Epithelial cell of esophagus (primary cell): ENCODE results near the gene UGT8.
A peak's percentile ranks its signal among the peaks of the same experiment; 100 is the strongest.

ENCODE experiments used
- DNase-seq: peaks from one replicate; pipeline ENCODE4 v3.0.0; 2010; ENCODE audit warnings: low read depth
- H3K4me3 ChIP-seq: 2 replicates; pipeline ENCODE4 v1.5.1; 2011; ENCODE audit warnings: mild to moderate bottlenecking, low read length, control low read depth
- CTCF ChIP-seq: IDR thresholded peaks from 2 replicates; pipeline ENCODE4 v1.5.1; 2011; ENCODE audit warnings: low read depth, mild to moderate bottlenecking, low read length, control low read depth, inconsistent platforms; ENCODE audit not compliant: insufficient read depth; ENCODE audit errors: missing control alignments

UGT8 gene

GRCh38 chr4:114684462-114684861 lies 85.9 kb downstream of the UGT8 start:
- TF ChIP-seq CTCF: no peak
- DNase-seq: no peak
- H3K4me3 ChIP-seq: no peak overlapping the region

GRCh38 chr4:114688059-114688458 lies 89.5 kb downstream of the UGT8 start:
- no peak for DNase-seq
- no peak overlapping the region for H3K4me3 ChIP-seq
- no peak for TF ChIP-seq CTCF

- no peak overlapping the region for H3K4me3 ChIP-seq
- TF ChIP-seq CTCF: no peak
- DNase-seq: no peak
Observed at GRCh38 chr4:114690571-114690970, 92.0 kb downstream of the UGT8 start.

GRCh38 chr4:114691865-114692264 lies 93.3 kb downstream of the UGT8 start:
- TF ChIP-seq CTCF: no peak
- DNase-seq: no peak
- H3K4me3 ChIP-seq: no peak overlapping the region

GRCh38 chr4:114692958-114693357 lies 94.4 kb downstream of the UGT8 start:
- DNase-seq: no peak
- H3K4me3 ChIP-seq: no peak overlapping the region
- TF ChIP-seq CTCF: no peak

- no peak overlapping the region for H3K4me3 ChIP-seq
- peak; percentile 57 for TF ChIP-seq CTCF
- DNase-seq: peak; percentile 46
Observed at GRCh38 chr4:114694770-114695169, 96.2 kb downstream of the UGT8 start.

- H3K4me3 ChIP-seq: no peak overlapping the region
- no peak for TF ChIP-seq CTCF
Observed at GRCh38 chr4:114698231-114698630, 99.6 kb downstream of the UGT8 start.

More at GRCh38 chr4:114698231-114698630, 99.6 kb downstream of the UGT8 start:
- peak; percentile 0 for DNase-seq
